HG03060 (cell line): ENCODE measurements around the gene SPOCK2.

Experiments used
- ATAC-seq: cut with Tn5 transposase; IDR thresholded peaks from one replicate; pipeline ENCODE4 v1.9.1; 2021; ENCODE audit warnings: low read depth, moderate number of reproducible peaks; ENCODE audit not compliant: unreplicated experiment

Gene SPOCK2

DNA sequence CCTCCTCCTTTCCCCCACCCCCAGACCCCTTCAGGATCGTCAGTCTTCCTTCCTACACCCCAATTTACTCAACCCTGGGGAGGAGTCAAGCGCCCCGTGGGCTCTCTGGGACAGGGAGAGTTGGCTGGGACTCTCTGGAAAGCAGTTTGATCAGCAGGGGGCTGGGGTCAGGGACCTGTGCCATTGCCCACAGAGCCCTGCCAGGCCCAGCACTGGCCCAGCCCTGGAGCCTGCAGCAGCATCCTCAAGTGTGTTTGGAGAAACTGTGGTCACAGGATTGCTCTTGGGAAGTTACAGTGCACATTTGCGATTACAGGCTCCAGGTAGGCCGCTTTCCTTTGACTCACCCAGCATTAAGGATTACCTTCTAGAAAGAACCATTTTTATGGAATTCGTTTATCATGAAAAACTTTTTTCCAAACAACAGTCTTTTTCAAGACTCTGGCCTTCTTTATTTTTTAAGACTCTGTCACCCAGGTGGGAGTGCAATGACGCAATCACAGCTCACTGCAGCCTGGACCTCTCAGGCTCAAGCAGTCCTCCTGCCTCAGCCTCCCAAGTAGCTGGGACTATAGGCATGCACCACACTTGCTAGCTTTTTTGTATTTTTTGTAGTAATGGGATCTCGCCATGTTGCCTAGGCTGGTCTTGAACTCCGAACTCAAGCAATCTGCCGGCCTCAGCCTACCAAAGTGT lies 73.4 kb downstream of the SPOCK2 start:
- no peak for ATAC-seq

DNA sequence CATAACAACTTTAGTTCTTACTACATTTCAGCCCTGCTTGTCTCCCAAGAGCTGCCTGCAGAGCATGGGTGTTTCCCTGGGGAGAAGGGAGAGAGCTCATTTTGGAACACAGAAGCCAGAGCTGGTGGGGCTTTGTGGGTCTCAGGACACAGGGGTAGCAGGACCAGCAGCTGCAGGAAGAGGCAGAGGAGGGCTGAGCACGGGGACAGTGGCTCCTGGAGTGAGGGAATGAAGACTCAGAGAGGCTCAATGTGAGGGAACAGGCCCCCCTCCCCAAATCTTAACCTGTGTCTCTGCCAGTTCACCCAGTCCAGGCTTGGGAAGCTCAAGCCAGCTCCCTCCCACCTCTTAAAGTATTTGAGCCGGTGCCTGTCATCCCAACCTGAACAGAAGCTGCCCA lies 74.2 kb downstream of the SPOCK2 start:
- no peak for ATAC-seq

DNA sequence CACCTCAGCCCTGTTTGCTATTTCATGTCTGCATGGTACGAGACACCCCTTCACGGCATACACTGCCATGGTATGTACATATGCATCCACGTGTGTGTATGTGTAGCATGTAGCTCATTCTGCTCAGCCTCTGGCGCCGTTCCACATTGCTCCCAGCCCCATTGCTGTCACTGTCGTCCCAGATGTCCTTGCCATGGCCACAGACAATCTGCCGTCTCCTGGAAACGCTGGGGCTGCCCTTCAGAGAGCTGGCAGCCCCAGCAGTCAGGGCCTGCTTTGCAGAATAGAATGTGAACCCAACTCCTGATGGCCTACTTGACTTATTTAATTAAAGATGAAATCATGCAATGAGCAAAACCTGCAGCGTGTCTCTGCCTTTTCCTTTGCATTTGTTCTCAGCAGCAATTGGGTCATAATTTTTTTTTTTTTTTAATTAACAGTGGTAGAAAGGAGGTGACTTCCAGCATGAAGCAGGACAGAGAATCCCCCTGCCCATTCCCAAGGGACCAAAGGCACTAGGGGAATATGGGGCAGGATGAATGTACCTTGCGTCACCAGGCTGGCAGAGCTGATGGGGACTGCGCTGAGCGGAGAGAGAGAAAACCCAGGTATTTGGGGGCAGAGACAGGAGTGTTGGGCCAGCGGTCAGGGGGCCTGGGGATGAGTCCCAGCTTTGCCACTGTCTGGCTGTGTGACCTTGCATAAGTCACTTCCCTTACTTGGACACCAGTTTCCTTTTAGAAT lies 75.0 kb downstream of the SPOCK2 start:
- no peak for ATAC-seq

DNA sequence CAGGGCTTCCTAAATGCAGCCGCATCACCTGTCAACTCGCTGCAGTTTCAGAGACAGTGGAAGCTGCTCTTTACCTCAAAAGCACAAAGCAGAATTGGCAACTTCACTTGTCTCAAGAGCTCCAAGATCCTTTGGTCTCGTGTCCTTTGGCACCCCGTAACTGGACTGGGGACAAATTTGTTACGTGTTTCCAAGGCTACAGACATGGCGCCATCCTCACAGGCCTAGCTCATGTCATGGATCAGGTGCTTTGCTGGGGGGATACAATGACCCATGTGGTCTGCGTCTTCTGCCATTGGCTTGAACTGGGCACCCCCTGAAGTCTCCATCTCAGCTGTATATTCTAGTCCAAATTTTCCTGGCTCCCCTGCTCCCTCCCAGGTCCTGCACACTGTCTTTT lies 75.6 kb downstream of the SPOCK2 start:
- no peak for ATAC-seq

DNA sequence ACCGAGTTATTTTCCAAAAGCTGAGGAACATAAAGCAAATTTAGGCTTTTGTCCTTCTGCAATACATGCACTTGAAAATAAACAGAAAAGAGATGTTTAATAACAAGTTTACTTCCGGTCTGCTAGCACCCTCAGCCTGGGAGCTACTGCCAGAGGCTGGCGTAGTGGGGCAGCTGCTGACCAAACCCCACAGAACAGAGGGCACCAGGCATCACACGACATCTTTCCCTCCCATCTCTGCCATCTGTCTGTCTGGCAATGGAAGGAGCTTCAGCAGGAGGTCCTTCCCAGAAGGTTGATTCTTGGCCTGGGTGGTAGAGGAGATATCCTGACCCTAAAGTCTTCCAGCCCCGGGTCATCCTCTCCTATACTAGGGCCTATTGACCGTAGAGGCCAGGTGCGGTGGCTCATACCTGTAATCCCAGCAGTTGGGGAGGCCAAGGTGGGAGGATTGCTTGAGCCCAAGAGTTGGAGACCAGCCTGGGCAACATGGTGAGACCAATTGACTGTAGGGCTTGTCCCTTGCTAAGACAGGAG lies 76.3 kb downstream of the SPOCK2 start:
- no peak for ATAC-seq

DNA sequence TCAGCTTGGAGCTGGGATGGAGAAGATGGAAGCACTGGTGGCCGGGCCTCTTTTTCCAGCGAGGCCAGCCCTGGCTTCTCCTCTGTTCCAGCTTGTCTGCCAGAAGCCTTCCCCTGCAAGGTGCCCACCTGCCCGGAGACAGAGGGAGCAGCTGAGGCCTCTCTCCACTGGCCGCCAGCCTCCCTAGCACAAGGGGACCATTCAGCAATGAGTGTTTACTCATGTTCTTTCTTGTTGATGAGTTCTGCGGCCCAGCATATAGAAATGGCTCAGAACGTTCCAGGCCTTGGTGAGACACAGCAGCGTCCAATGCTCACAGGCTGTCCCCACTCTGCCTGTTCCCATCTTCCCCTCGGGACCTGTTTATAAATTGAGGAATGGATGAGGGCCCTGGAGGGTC lies 76.9 kb downstream of the SPOCK2 start:
- ATAC-seq = no peak

DNA sequence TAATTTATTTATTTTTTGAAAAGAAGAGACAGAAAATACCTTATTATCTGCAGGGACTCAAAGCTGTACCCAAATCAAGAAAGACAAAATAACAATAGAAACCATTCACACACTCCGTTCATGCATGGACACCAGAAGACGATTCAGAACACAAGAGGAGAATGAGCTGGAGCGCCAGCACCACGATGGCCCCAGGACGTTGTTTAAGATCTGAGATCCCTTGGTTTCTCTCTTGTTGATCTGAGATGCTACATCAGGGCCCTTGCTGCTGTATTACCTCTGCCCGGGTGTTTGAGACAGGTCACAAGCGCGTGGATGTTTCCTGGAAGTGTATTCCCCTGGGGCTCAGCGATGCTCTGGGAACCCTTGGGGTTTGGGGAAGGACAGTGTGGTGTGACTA lies 77.3 kb downstream of the SPOCK2 start:
- ATAC-seq = no peak

DNA sequence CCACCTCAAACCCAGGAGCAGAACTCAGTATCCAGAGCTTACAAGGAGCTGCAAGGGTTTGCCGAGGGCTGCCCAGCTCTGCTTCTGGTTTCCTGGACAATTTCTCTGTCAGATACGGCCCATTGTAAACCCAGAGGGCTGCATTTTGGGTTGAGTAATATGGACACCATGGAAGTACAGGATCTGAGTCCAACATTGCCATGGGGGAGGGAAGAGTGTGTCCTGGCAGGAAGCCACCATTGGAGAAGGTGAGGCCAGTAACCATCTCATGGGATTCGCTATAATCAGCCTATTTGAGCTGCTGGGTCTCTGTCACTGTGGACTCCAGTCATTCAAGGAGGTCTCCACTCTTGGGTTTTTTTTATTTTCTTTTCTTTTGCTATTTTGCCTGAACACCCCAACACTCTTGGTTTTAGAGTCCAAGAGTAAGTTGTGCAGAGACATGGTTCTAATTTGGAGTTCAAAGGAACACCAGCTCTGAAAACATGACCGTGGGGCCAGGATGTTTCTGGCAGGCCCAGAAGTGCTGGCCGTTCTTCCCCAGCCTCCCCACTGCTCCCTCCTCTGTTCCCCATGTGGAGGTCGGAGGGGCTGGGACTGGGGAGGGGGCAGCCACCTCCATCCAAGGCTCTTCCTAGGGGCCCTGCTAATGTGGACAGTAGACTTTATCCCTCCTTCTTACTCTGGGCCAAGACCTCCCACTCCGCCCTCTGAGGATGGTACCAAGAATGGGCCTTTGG lies 77.9 kb downstream of the SPOCK2 start:
- ATAC-seq = no peak

DNA sequence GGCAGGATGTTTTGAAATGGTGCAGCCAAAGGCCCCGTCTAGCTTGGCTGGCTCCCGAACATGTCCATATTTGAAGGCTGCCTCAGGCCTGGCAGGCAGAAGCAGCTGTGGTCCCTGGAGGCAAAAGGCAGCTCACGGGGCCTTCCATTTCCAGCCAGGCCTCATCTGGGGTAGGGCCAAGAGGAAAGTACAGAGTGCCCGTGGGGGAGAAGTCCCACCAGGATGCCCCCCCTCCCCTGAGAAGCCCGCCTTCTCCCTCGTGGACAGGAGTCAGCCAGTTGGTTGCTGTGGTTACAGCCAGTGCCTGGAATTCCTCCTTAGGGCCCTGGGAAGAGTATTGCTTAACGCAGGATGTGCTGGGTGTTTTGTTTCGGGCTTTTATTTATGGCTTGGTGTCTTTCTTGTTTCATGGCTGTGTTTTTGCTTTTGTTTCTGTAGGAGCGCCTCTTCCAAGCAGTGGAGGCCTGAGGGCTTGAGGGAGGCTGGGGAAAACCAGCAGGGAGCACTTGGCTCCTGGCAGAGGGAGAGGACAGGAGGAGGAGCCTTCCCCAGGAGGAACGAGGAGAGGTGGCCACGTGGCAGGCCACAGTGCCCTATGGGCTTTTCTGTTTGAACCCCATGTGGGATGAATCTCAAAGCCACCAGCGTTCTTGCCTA lies 78.8 kb downstream of the SPOCK2 start:
- no peak for ATAC-seq

DNA sequence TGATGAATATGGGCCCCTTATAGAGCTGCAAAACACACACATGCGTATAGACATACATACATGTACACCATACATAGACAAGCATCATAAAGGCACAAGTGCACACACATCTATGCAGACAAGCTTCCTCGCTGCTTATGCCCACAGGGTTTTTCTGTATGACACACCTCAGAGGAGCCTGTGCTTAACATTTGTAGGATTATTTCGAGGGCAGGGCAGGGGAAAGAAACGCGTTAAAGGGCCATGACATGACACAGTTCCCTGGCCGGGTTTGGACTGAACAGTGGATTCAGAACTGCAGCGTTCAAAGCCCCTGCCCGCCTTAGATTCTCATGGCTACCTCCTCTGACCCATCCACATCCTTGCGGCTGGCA lies 79.3 kb downstream of the SPOCK2 start:
- ATAC-seq = no peak
